Measurements from ENCODE around the gene BFSP2.

DNA sequence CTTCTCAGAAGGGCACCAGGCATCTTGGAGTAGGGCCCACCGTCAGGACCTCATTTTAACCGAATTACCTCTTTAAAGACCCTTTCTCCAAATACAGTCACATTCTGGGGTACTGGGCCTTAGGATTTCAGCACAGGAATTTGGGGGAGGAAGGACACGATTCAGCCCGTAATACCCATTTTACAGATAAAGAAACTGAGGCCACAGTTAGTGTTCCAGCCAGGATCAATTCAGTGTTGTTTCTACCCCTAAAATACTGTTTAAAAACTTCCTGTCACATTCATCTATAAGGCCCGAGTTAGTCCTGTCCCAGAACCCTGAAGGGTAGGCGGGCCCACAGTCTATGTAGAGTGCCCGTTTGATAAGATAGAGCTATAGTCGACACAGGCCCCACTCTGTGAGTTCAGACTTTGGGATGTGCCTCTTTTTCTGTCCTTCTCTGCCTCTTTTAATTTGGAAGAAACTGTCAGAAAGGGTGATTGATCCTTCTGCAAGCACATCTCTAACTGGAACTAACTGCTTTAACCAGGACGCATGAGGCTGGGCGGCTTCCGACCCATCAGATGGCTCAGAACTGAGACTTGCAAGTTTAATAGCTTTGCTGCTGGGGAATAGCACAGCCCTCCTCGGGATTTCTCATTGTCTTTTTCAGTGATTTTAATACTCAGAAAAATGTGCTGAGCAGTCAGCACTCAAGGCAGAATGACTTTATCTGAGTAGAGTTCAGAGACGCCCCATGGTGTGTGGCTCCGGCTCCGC, 19.5 kb downstream of the BFSP2 start:
- TF ChIP-seq POLR2A (IDR thresholded peaks at IDR 0.05) (no peak), POLR2AphosphoS5 (IDR thresholded peaks at IDR 0.05) (no peak)
- TF ChIP-seq, protein P1, sequence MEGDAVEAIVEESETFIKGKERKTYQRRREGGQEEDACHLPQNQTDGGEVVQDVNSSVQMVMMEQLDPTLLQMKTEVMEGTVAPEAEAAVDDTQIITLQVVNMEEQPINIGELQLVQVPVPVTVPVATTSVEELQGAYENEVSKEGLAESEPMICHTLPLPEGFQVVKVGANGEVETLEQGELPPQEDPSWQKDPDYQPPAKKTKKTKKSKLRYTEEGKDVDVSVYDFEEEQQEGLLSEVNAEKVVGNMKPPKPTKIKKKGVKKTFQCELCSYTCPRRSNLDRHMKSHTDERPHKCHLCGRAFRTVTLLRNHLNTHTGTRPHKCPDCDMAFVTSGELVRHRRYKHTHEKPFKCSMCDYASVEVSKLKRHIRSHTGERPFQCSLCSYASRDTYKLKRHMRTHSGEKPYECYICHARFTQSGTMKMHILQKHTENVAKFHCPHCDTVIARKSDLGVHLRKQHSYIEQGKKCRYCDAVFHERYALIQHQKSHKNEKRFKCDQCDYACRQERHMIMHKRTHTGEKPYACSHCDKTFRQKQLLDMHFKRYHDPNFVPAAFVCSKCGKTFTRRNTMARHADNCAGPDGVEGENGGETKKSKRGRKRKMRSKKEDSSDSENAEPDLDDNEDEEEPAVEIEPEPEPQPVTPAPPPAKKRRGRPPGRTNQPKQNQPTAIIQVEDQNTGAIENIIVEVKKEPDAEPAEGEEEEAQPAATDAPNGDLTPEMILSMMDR (IDR thresholded peaks at IDR 0.05), result no peak
